GM06990 (cell line): ENCODE measurements around the gene ZBTB20.

ENCODE experiments used
- DNase-seq: peaks from one replicate; pipeline ENCODE4 v3.0.0-alpha.2; 2011; ENCODE audit not compliant: insufficient read length; ENCODE audit errors: extremely low read depth
- H3K27me3 ChIP-seq: replicated peaks from 2 replicates; pipeline ENCODE4 v1.6.0; 2011; ENCODE audit warnings: low read length; ENCODE audit not compliant: control insufficient read depth, insufficient read depth
- H3K36me3 ChIP-seq: 2 replicates; pipeline ENCODE4 v1.5.1; 2011; ENCODE audit warnings: low read length; ENCODE audit not compliant: control insufficient read depth, insufficient read depth
- H3K4me3 ChIP-seq: replicated peaks from 2 replicates; pipeline ENCODE4 v1.5.1; 2011; ENCODE audit warnings: low read depth, mild to moderate bottlenecking, control low read depth, low read length
- TF ChIP-seq, protein P1 (sequence below): IDR thresholded peaks from 2 replicates; pipeline ENCODE4 v1.5.1; 2011; ENCODE audit warnings: low read length, control low read depth, mild to moderate bottlenecking, inconsistent platforms; ENCODE audit not compliant: insufficient read depth, poor library complexity, severe bottlenecking

ZBTB20 gene

DNA sequence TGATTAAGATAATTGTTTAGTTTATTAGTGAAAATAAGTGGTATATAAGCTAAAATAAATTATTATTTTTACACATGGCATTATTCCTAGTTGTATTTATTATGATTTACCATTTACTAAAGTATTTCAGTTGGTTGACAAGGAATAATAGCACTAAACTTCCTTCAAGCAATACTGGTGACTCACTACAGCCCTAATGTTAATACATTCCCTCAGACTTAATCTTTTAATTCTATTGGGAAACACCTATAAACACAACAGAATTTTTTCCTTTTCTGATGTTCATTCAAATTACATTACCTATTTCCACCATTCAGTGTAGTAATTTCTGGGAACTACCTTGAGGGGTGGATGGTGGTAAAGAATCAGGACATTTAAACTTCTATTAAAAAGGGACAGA lies 589.3 kb downstream of the ZBTB20 start:
- DNase-seq = no peak
- Histone ChIP-seq H3K27me3 (no peaks in the 10 kb centered on the region), H3K36me3 (no peaks in the 10 kb centered on the region), H3K4me3 (no peak overlapping the region)
- TF ChIP-seq, protein P1, sequence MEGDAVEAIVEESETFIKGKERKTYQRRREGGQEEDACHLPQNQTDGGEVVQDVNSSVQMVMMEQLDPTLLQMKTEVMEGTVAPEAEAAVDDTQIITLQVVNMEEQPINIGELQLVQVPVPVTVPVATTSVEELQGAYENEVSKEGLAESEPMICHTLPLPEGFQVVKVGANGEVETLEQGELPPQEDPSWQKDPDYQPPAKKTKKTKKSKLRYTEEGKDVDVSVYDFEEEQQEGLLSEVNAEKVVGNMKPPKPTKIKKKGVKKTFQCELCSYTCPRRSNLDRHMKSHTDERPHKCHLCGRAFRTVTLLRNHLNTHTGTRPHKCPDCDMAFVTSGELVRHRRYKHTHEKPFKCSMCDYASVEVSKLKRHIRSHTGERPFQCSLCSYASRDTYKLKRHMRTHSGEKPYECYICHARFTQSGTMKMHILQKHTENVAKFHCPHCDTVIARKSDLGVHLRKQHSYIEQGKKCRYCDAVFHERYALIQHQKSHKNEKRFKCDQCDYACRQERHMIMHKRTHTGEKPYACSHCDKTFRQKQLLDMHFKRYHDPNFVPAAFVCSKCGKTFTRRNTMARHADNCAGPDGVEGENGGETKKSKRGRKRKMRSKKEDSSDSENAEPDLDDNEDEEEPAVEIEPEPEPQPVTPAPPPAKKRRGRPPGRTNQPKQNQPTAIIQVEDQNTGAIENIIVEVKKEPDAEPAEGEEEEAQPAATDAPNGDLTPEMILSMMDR = no peak

DNA sequence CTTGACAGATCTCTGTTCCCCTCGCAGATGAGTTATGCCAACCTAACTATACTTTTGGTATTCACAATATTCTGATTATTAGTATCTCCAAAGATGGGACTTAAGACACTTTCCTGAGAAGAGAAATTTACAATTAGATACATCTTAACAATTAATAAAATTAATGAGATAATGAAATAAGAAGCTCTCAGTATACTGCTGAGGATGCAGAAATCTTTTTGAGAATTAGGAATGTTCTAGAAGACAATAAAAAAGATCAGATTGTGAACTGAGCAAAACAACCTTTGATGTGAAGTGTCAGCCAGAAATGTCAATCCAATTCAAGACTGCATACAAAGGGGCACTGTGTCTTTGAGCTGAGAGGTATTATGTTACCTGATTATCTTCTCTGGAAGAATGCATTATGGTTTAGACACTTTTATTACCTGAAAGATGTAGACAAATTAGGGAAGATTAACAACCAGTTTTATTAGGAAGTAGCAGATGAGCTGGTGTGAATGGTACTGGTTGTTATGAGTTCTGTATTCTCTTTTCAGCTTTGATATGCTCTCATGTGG lies 590.4 kb downstream of the ZBTB20 start:
- no peak for DNase-seq
- Histone ChIP-seq H3K36me3 (no peaks in the 10 kb centered on the region), H3K4me3 (no peak overlapping the region), H3K27me3 (no peaks in the 10 kb centered on the region)
- TF ChIP-seq, protein P1 = no peak

DNA sequence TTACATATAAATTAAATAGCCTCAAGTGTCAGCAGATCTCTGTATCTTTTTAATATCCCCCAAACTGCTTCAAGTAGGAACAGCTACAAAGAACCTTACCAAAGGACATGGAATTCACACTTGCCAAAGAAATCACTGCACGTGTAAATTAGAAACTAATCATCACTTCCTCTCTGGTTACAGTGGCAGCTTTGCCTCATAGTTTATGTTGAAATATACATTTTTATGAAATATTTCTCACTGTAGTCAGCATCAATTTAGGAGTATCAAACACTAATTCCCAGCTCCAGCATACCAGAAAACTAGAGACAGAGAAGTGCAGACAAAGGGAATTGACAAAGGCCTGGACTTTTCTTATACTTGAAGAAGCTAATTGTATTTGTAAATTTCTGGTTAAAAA lies 592.4 kb downstream of the ZBTB20 start:
- H3K4me3 ChIP-seq = no peak overlapping the region
- no peaks in the 10 kb centered on the region for H3K36me3 ChIP-seq
- no peak for DNase-seq
- TF ChIP-seq, protein P1 = no peak
- no peaks in the 10 kb centered on the region for H3K27me3 ChIP-seq

DNA sequence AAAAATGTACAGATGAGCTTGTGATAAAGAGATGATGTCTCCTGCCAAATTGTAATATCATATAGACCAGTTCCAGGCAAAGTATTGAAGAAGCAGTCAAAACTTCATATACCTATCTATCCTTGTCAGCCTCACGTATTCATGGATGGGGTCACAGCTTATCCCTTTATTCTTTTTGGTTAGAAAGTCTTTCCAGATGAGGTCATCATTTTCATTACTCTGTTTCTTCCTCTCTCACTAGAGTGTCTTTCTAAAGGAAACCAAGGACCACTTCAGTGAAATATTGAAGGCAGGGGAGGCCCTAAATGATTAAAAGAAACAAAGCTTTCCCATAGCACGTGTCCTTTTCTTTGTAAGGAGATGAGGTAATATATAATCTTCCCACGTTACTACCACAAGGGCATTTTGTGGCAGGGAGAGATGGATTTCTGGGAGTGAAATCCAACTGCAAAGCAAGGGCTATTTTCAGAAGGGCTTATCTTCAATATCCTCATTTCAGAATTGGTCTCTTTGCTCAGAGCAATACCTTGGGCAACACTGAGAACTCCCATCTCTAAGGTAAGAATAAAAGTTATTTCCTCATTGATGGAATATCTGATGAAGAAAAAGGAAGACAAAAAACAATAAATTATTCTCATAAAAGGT lies 593.0 kb downstream of the ZBTB20 start:
- Histone ChIP-seq H3K27me3 (no peaks in the 10 kb centered on the region), H3K4me3 (no peak overlapping the region), H3K36me3 (no peaks in the 10 kb centered on the region)
- TF ChIP-seq, protein P1 = no peak
- no peak for DNase-seq

DNA sequence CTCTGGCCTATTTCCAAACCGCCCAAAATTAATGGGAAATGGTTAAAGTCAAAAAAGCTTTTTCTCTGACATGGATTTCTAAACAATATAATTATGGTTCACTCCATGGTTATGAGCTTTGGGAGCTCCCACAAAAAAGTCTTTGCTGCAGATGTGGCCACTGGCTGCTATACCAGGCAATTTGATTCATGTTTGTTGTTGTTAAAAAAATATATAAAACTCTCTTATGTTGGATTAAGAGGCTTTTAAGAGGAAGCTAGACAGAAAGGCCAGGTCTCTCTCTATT lies 594.6 kb downstream of the ZBTB20 start:
- DNase-seq = no peak
- no peak overlapping the region for H3K4me3 ChIP-seq
- no peaks in the 10 kb centered on the region for H3K36me3 ChIP-seq
- no peaks in the 10 kb centered on the region for H3K27me3 ChIP-seq
- TF ChIP-seq, protein P1 = no peak
